B cell (primary cell): ENCODE measurements around the gene PTMA.

ENCODE experiments used
- EZH2 ChIP-seq: IDR thresholded peaks from 2 replicates; pipeline ENCODE4 v1.6.1; 2012; ENCODE audit warnings: borderline replicate concordance, low read depth, mild to moderate bottlenecking, moderate library complexity, low read length; ENCODE audit not compliant: insufficient read depth, poor library complexity, severe bottlenecking
- TF ChIP-seq, protein P1 (sequence below): fragments of 200-600 bp; IDR thresholded peaks from one replicate; pipeline ENCODE4 v1.8.0; 2022; ENCODE audit warnings: antibody characterized with exemption, mild to moderate bottlenecking

DNA sequence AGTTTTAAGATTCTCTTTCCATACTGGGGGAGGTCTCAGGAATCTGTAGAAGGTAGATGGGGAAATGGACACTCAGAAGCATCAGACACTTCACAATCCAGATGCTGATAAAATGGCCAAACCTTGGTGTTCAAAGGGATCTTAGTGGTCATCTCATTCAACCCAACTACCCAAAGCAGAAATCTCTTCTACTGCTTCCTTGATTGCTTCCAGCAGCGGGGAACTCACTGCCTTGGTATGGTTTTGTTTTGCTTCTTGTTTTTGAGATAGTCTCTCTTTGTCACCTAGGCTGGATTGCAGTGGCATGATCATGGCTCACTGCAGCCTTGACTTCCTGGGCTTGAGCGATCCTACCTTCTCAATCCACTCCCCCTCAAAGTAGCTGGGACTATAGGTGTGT, 39.3 kb upstream of the PTMA start:
- no peak for TF ChIP-seq EZH2
- TF ChIP-seq, protein P1, sequence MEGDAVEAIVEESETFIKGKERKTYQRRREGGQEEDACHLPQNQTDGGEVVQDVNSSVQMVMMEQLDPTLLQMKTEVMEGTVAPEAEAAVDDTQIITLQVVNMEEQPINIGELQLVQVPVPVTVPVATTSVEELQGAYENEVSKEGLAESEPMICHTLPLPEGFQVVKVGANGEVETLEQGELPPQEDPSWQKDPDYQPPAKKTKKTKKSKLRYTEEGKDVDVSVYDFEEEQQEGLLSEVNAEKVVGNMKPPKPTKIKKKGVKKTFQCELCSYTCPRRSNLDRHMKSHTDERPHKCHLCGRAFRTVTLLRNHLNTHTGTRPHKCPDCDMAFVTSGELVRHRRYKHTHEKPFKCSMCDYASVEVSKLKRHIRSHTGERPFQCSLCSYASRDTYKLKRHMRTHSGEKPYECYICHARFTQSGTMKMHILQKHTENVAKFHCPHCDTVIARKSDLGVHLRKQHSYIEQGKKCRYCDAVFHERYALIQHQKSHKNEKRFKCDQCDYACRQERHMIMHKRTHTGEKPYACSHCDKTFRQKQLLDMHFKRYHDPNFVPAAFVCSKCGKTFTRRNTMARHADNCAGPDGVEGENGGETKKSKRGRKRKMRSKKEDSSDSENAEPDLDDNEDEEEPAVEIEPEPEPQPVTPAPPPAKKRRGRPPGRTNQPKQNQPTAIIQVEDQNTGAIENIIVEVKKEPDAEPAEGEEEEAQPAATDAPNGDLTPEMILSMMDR = no peak
